HCT116 (cell line): ENCODE data around the gene LTO1. TPM values are rescaled to one million over a fixed set of nuclear protein-coding genes. Genes with fewer than 3 reads are reported as not detected.

Source experiments
- ATAC-seq: fragments of 200-7000 bp; cut with Tn5 transposase; 2 replicates; pipeline ENCODE4 v1.9.1; 2020; ENCODE audit warnings: mild to moderate bottlenecking, moderate library complexity
- BruUV-seq: library from RNA; stranded (reverse); fragments of 400-500 nt; replicated peaks from 2 replicates; lab custom pipeline; 2021; lab: Mats Ljungman, UMichigan
- CTCF ChIA-PET: fragments of 300-600 bp; sonication (Branson Sonifier 250); formaldehyde crosslinking; loops from one replicate; lab custom pipeline; 2021; ENCODE audit warnings: antibody characterized with exemption; lab: Charles Lee
- POLR2A ChIA-PET: fragments of 300-600, 350-600 bp; sonication (Branson Sonifier 250); formaldehyde crosslinking; loops from one replicate; lab custom pipeline; 2021; ENCODE audit warnings: antibody characterized with exemption; lab: Charles Lee
- RAD21 ChIA-PET, 2 experiments: fragments of 300-600 bp; sonication (Branson Sonifier 250); formaldehyde crosslinking; loops; one replicate each; lab custom pipeline; 2023; ENCODE audit warnings: low total read pairs in 2 of 2; ENCODE audit not compliant: uncharacterized antibody in 2 of 2, unreplicated experiment in 2 of 2, low non-redundant PET in 1 of 2; lab: Charles Lee
- DNase-seq: peaks from one replicate; pipeline ENCODE4 v3.0.0-alpha.2; 2010; ENCODE audit warnings: low read depth, low spot score
- H2AFZ ChIP-seq: fragments of 200-600 bp; shearing (Covaris generic), sonication (generic); 2 replicates; pipeline ENCODE4 v1.6.1; 2017; ENCODE audit warnings: low read depth, mixed run types, mixed read lengths, antibody characterized with exemption, low read length; ENCODE audit not compliant: poor library complexity, severe bottlenecking
- H3K27ac ChIP-seq: 2 replicates; pipeline ENCODE4 v1.5.1; 2012; ENCODE audit warnings: low read depth, low read length
- H3K27me3 ChIP-seq: fragments of 200-600 bp; sonication (generic); 2 replicates; pipeline ENCODE4 v1.6.1; 2016; ENCODE audit warnings: mixed run types, low read length, mixed read lengths; ENCODE audit not compliant: insufficient read depth
- H3K36me3 ChIP-seq, 2 experiments: fragments of 200-500 bp in 1 of 2; fragments of 200-600 bp in 1 of 2; sonication (Bioruptor generic) in 1 of 2; sonication (generic) in 1 of 2; 2 replicates each; pipeline versions ENCODE4 v1.5.1 to v1.6.1; 2014 to 2016; ENCODE audit warnings: low read length in 2 of 2, inconsistent platforms in 1 of 2, mixed read lengths in 1 of 2, mixed run types in 1 of 2; ENCODE audit not compliant: insufficient read depth in 2 of 2, control insufficient read depth in 1 of 2
- H3K4me1 ChIP-seq, 2 experiments: fragments of 200-600 bp in 1 of 2; sonication (generic) in 1 of 2; 2 replicates each; pipeline versions ENCODE4 v1.5.1 to v1.6.1; 2012 to 2017; ENCODE audit warnings: low read length in 2 of 2, inconsistent platforms in 1 of 2, mild to moderate bottlenecking in 1 of 2, mixed read lengths in 1 of 2, mixed run types in 1 of 2, moderate library complexity in 1 of 2; ENCODE audit not compliant: insufficient read depth in 2 of 2, control insufficient read depth in 1 of 2
- H3K4me2 ChIP-seq: fragments of 200-600 bp; sonication (generic); 2 replicates; pipeline ENCODE4 v1.6.1; 2017; ENCODE audit warnings: mixed run types, low read length, mixed read lengths
- H3K4me3 ChIP-seq, 2 experiments: fragments of 200-600 bp in 1 of 2; sonication (generic) in 1 of 2; replicated peaks in 1 of 2; 2 replicates each; pipeline ENCODE4 v1.5.1; 2011 to 2016; ENCODE audit warnings: low read length in 2 of 2, control low read depth in 1 of 2, low read depth in 1 of 2, mild to moderate bottlenecking in 1 of 2, mixed read lengths in 1 of 2, mixed run types in 1 of 2
- H3K79me2 ChIP-seq: fragments of 200-600 bp; sonication (generic); 2 replicates; pipeline ENCODE4 v1.6.1; 2017; ENCODE audit warnings: mild to moderate bottlenecking, mixed run types, low read length, moderate library complexity, mixed read lengths; ENCODE audit not compliant: insufficient read depth
- H3K9ac ChIP-seq: fragments of 200-600 bp; sonication (generic); 2 replicates; pipeline ENCODE4 v1.6.1; 2016; ENCODE audit warnings: low read length, mixed read lengths
- H3K9me2 ChIP-seq: fragments of 200-600 bp; sonication (generic), shearing (Covaris generic); 2 replicates; pipeline ENCODE4 v1.6.1; 2017; ENCODE audit warnings: mixed run types, mild to moderate bottlenecking, moderate library complexity; ENCODE audit not compliant: insufficient read depth
- H3K9me3 ChIP-seq, 2 experiments: fragments of 200-500 bp in 1 of 2; fragments of 200-600 bp in 1 of 2; sonication (Bioruptor generic) in 1 of 2; sonication (generic) in 1 of 2; 2 replicates each; pipeline ENCODE4 v1.6.1; 2014 to 2017; ENCODE audit warnings: low read length in 2 of 2, mixed read lengths in 2 of 2, inconsistent platforms in 1 of 2, low read depth in 1 of 2, mild to moderate bottlenecking in 1 of 2, mixed run types in 1 of 2, moderate library complexity in 1 of 2; ENCODE audit not compliant: control insufficient read depth in 1 of 2, insufficient read depth in 1 of 2
- H4K20me1 ChIP-seq: fragments of 200-600 bp; sonication (generic), shearing (Covaris generic); 2 replicates; pipeline ENCODE4 v1.6.1; 2017; ENCODE audit warnings: mixed run types, mild to moderate bottlenecking, moderate library complexity; ENCODE audit not compliant: insufficient read depth
- CEBPB ChIP-seq: IDR thresholded peaks from 2 replicates; pipeline ENCODE4 v1.6.1; 2012; ENCODE audit warnings: low read depth
- FOSL1 ChIP-seq: IDR thresholded peaks from 2 replicates; pipeline ENCODE4 v1.6.1; 2012; ENCODE audit warnings: low read depth
- JUND ChIP-seq: IDR thresholded peaks from 2 replicates; pipeline ENCODE4 v1.6.1; 2012
- POLR2A ChIP-seq: IDR thresholded peaks from 2 replicates; pipeline ENCODE4 v1.7.0; 2011; ENCODE audit warnings: borderline replicate concordance; ENCODE audit not compliant: insufficient read depth, insufficient read length; ENCODE audit errors: extremely low read depth
- POLR2AphosphoS5 ChIP-seq: IDR thresholded peaks from 2 replicates; pipeline ENCODE4 v1.6.1; 2011; ENCODE audit warnings: mild to moderate bottlenecking, low read depth, low read length, moderate library complexity
- SIN3A ChIP-seq: IDR thresholded peaks from 2 replicates; pipeline ENCODE4 v1.6.1; 2012; ENCODE audit warnings: low read depth
- SP1 ChIP-seq: IDR thresholded peaks from 2 replicates; pipeline ENCODE4 v1.6.1; 2012; ENCODE audit warnings: low read depth
- SRF ChIP-seq: IDR thresholded peaks from 2 replicates; pipeline ENCODE4 v1.6.1; 2012; ENCODE audit warnings: low read depth
- ZFX ChIP-seq: fragments of 450-650 bp; IDR thresholded peaks from 2 replicates; pipeline ENCODE4 v1.6.1; 2017
- intact Hi-C: fragments of 100-400 bp; cut with micrococcal nuclease; formaldehyde crosslinking; loops from 2 replicates; pipeline ENCODE4 v1.10.0; 2022
- total RNA-seq: library from RNA; stranded (reverse); gene quantifications from one replicate; pipeline ENCODE4 v1.2.1, GENCODE V29; 2021; ENCODE audit not compliant: unreplicated experiment
- TF ChIP-seq, protein P1 (sequence below): IDR thresholded peaks from 2 replicates; pipeline ENCODE4 v1.6.1; 2012
- TF ChIP-seq, protein P2 (sequence below): IDR thresholded peaks from 2 replicates; pipeline ENCODE4 v1.6.1; 2011; ENCODE audit warnings: mild to moderate bottlenecking, low read length, moderate library complexity; ENCODE audit not compliant: insufficient replicate concordance; ENCODE audit errors: extremely low read depth
- TF ChIP-seq, protein P3 (sequence below): IDR thresholded peaks from 2 replicates; pipeline ENCODE4 v1.6.1; 2012
- TF ChIP-seq, protein P4 (sequence below), 3 experiments: fragments of 200-600 bp in 1 of 3; sonication (generic) in 1 of 3; IDR thresholded peaks in 2 of 3; conservative IDR thresholded peaks in 1 of 3; 2 replicates each; pipeline ENCODE4 v1.5.1; 2012 to 2017; ENCODE audit warnings: low read depth in 2 of 3, low read length in 2 of 3, antibody characterized with exemption in 1 of 3, borderline replicate concordance in 1 of 3, control low read depth in 1 of 3, mild to moderate bottlenecking in 1 of 3, mixed read lengths in 1 of 3, mixed run types in 1 of 3, moderate library complexity in 1 of 3; ENCODE audit not compliant: insufficient read depth in 1 of 3

LTO1 gene
- total RNA-seq, 1 experiment from 2014 or later, result 21.3 TPM

DNA sequence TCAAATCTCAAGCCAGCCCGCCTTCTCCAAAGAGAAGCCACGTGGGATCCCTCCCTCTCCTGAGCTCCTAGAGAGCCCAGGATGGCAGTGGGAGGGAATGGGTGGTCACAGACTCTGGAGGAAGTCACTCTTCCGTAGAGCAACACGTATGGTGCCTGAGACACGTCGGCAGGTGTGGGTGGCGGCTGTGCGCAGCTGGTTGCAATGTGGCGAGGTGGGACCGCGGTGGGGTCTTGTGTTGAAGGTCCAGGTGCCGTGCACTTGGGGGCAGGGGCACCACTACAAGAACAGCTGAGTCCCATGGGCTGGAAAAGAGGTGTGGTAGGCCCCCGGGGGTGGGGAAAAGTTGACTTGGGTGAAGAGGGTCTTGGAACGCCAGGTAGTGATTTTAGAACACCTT lies 47.6 kb downstream of the LTO1 start:
- H3K36me3 ChIP-seq, result no peaks in the 10 kb centered on the region
- H3K9me3 ChIP-seq, result no peaks in the 10 kb centered on the region
- no peak overlapping the region for H2AFZ ChIP-seq
- ChIA-PET CTCF (no interaction called here), POLR2A (no interaction called here), RAD21 (no interaction called here)
- DNase-seq (no peak), ATAC-seq (no peak)
- H3K79me2 ChIP-seq, result no peaks in the 10 kb centered on the region
- no peak overlapping the region for H3K27ac ChIP-seq
- no TSS peak for BruUV-seq
- H3K9me2 ChIP-seq, result no peaks in the 10 kb centered on the region
- no peak overlapping the region for H3K4me2 ChIP-seq
- H3K4me3 ChIP-seq, result no peak overlapping the region
- no peak for TF ChIP-seq SRF
- TF ChIP-seq, protein P1, sequence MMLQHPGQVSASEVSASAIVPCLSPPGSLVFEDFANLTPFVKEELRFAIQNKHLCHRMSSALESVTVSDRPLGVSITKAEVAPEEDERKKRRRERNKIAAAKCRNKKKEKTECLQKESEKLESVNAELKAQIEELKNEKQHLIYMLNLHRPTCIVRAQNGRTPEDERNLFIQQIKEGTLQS, result no peak
- H3K9ac ChIP-seq, result no peak overlapping the region
- intact Hi-C loops, result no loop called here
- no peaks in the 10 kb centered on the region for H4K20me1 ChIP-seq
- no peaks in the 10 kb centered on the region for H3K27me3 ChIP-seq
- no peaks in the 10 kb centered on the region for H3K4me1 ChIP-seq

DNA sequence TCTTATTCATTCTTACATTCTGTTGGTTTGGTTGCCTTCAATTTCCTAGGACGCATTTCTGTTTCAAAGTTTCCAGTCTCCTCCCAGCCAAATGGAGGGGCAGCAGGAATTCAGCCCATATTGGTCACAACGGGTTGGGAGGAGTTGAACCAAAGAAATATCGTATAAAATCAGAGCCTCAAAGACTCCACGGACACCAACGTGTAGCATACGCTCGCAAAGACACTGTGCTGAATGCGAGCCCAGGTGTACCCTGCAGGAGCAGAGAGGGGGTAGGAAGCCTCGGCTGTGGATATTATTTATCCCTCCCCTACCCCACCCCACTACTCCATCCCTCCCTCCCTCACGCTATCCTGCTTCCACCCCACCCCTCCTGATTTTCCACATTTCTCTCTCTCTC lies 49.7 kb downstream of the LTO1 start:
- H2AFZ ChIP-seq, result no peak overlapping the region
- H3K4me1 ChIP-seq, result no peaks in the 10 kb centered on the region
- ATAC-seq (no peak), DNase-seq (no peak)
- no peak overlapping the region for H3K9ac ChIP-seq
- ChIA-PET CTCF (no interaction called here), RAD21 (no interaction called here), POLR2A (no interaction called here)
- H4K20me1 ChIP-seq, result no peaks in the 10 kb centered on the region
- H3K27ac ChIP-seq, result no peak overlapping the region
- H3K27me3 ChIP-seq, result no peaks in the 10 kb centered on the region
- no peaks in the 10 kb centered on the region for H3K9me3 ChIP-seq
- no peaks in the 10 kb centered on the region for H3K79me2 ChIP-seq
- no peak overlapping the region for H3K4me3 ChIP-seq
- no TSS peak for BruUV-seq
- no peak overlapping the region for H3K4me2 ChIP-seq
- TF ChIP-seq SRF, result no peak
- no peak for TF ChIP-seq POLR2A
- TF ChIP-seq CEBPB, result no peak
- no peak for TF ChIP-seq POLR2AphosphoS5
- no peak for TF ChIP-seq ZFX
- TF ChIP-seq, protein P2, sequence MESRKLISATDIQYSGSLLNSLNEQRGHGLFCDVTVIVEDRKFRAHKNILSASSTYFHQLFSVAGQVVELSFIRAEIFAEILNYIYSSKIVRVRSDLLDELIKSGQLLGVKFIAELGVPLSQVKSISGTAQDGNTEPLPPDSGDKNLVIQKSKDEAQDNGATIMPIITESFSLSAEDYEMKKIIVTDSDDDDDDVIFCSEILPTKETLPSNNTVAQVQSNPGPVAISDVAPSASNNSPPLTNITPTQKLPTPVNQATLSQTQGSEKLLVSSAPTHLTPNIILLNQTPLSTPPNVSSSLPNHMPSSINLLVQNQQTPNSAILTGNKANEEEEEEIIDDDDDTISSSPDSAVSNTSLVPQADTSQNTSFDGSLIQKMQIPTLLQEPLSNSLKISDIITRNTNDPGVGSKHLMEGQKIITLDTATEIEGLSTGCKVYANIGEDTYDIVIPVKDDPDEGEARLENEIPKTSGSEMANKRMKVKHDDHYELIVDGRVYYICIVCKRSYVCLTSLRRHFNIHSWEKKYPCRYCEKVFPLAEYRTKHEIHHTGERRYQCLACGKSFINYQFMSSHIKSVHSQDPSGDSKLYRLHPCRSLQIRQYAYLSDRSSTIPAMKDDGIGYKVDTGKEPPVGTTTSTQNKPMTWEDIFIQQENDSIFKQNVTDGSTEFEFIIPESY, result no peak
- TF ChIP-seq JUND, result no peak
- no peak for TF ChIP-seq SP1
- TF ChIP-seq, protein P3, sequence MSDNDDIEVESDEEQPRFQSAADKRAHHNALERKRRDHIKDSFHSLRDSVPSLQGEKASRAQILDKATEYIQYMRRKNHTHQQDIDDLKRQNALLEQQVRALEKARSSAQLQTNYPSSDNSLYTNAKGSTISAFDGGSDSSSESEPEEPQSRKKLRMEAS, result no peak
- TF ChIP-seq, protein P1, result no peak
- no peak for TF ChIP-seq FOSL1
- no peak for TF ChIP-seq SIN3A
- TF ChIP-seq, protein P4, sequence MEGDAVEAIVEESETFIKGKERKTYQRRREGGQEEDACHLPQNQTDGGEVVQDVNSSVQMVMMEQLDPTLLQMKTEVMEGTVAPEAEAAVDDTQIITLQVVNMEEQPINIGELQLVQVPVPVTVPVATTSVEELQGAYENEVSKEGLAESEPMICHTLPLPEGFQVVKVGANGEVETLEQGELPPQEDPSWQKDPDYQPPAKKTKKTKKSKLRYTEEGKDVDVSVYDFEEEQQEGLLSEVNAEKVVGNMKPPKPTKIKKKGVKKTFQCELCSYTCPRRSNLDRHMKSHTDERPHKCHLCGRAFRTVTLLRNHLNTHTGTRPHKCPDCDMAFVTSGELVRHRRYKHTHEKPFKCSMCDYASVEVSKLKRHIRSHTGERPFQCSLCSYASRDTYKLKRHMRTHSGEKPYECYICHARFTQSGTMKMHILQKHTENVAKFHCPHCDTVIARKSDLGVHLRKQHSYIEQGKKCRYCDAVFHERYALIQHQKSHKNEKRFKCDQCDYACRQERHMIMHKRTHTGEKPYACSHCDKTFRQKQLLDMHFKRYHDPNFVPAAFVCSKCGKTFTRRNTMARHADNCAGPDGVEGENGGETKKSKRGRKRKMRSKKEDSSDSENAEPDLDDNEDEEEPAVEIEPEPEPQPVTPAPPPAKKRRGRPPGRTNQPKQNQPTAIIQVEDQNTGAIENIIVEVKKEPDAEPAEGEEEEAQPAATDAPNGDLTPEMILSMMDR (IDR thresholded peaks at IDR 0.05 in 2 of 3, conservative IDR thresholded peaks at IDR 0.05 in 1 of 3; ENCODE audit: borderline replicate concordance in 1 of 3, insufficient read depth in 1 of 3, low read depth in 2 of 3, low read length in 2 of 3), result no peak
- intact Hi-C loops, result no loop called here
- no peaks in the 10 kb centered on the region for H3K9me2 ChIP-seq
- no peaks in the 10 kb centered on the region for H3K36me3 ChIP-seq
